SK-N-SH treated with all-trans-retinoic acid at 6 μM for 48 hours (cell line): Measurements from ENCODE around the gene WFDC1.

ENCODE experiments used
- ATAC-seq: fragments of 200-7000 bp; cut with Tn5 transposase; 3 replicates; pipeline ENCODE4 v1.9.1; 2020; ENCODE audit warnings: mild to moderate bottlenecking, moderate library complexity
- ARNTL ChIP-seq: fragments of 450-650 bp; formaldehyde crosslinking; IDR thresholded peaks from 2 replicates; pipeline ENCODE4 v1.5.0; 2020; ENCODE audit warnings: low read depth, mild to moderate bottlenecking, moderate library complexity, borderline replicate concordance
- BACH2 ChIP-seq: fragments of 250-450 bp; sonication (Bioruptor Pico); IDR thresholded peaks from 2 replicates; pipeline ENCODE4 v1.9.0; 2021; ENCODE audit warnings: mild to moderate bottlenecking, borderline replicate concordance
- CSDC2 ChIP-seq: fragments of 250-450 bp; sonication (Bioruptor Pico); IDR thresholded peaks from 2 replicates; pipeline ENCODE4 v1.5.0; 2020; ENCODE audit warnings: mild to moderate bottlenecking, moderate library complexity
- CSRNP3 ChIP-seq: fragments of 250-450 bp; sonication (Bioruptor Pico); IDR thresholded peaks from 2 replicates; pipeline ENCODE4 v1.5.1; 2021; ENCODE audit warnings: mild to moderate bottlenecking, moderate library complexity
- ESRRG ChIP-seq: fragments of 250-450 bp; sonication (Bioruptor Pico); IDR thresholded peaks from 2 replicates; pipeline ENCODE4 v1.6.1; 2021; ENCODE audit warnings: mild to moderate bottlenecking
- GLIS3 ChIP-seq: fragments of 250-450 bp; sonication (Bioruptor Pico); IDR thresholded peaks from 2 replicates; pipeline ENCODE4 v1.5.0; 2020; ENCODE audit warnings: mild to moderate bottlenecking, moderate library complexity
- ISL1 ChIP-seq: fragments of 250-450 bp; sonication (Bioruptor Pico); IDR thresholded peaks from 2 replicates; pipeline ENCODE4 v2.1.2; 2022; ENCODE audit warnings: mild to moderate bottlenecking, moderate library complexity
- OSR1 ChIP-seq: fragments of 250-450 bp; sonication (Bioruptor Pico); IDR thresholded peaks from 2 replicates; pipeline ENCODE4 v1.8.0; 2022; ENCODE audit warnings: moderate library complexity, mild to moderate bottlenecking, inconsistent platforms
- POU6F1 ChIP-seq: fragments of 250-450 bp; sonication (Bioruptor Pico); IDR thresholded peaks from 2 replicates; pipeline ENCODE4 v1.8.0; 2021; ENCODE audit warnings: low read depth, mild to moderate bottlenecking, moderate library complexity, borderline replicate concordance
- PPARA ChIP-seq: fragments of 250-450 bp; sonication (Bioruptor Pico); IDR thresholded peaks from 2 replicates; pipeline ENCODE4 v1.5.0; 2020; ENCODE audit warnings: mild to moderate bottlenecking, borderline replicate concordance
- RARB ChIP-seq: fragments of 250-450 bp; sonication (Bioruptor Pico); IDR thresholded peaks from 2 replicates; pipeline ENCODE4 v1.8.0; 2021; ENCODE audit warnings: mild to moderate bottlenecking, moderate library complexity
- SNAI2 ChIP-seq: fragments of 250-450 bp; sonication (Bioruptor Pico); IDR thresholded peaks from 2 replicates; pipeline ENCODE4 v1.5.0; 2020; ENCODE audit warnings: mild to moderate bottlenecking, moderate library complexity
- TCF4 ChIP-seq: fragments of 250-450 bp; sonication (Bioruptor Pico); IDR thresholded peaks from 2 replicates; pipeline ENCODE4 v1.8.0; 2021; ENCODE audit warnings: mild to moderate bottlenecking, moderate library complexity, borderline replicate concordance
- TOX ChIP-seq: fragments of 250-450 bp; sonication (Bioruptor Pico); IDR thresholded peaks from 2 replicates; pipeline ENCODE4 v1.8.0; 2021; ENCODE audit warnings: mild to moderate bottlenecking, moderate library complexity, borderline replicate concordance
- TSHZ2 ChIP-seq: fragments of 250-450 bp; sonication (Bioruptor Pico); IDR thresholded peaks from 2 replicates; pipeline ENCODE4 v1.5.0; 2020; ENCODE audit warnings: mild to moderate bottlenecking, moderate library complexity
- ZC3H10 ChIP-seq: fragments of 250-450 bp; sonication (Bioruptor Pico); IDR thresholded peaks from 2 replicates; pipeline ENCODE4 v1.5.1; 2021; ENCODE audit warnings: mild to moderate bottlenecking, moderate library complexity
- ZFP30 ChIP-seq: fragments of 450-650 bp; formaldehyde crosslinking; IDR thresholded peaks from 2 replicates; pipeline ENCODE4 v1.5.0; 2022; ENCODE audit warnings: mild to moderate bottlenecking, moderate library complexity
- ZNF565 ChIP-seq: fragments of 450-650 bp; formaldehyde crosslinking; conservative IDR thresholded peaks from 2 replicates; pipeline ENCODE4 v1.5.0; 2020; ENCODE audit warnings: low read depth, mild to moderate bottlenecking, moderate library complexity
- ZNF70 ChIP-seq: fragments of 450-650 bp; formaldehyde crosslinking; IDR thresholded peaks from 2 replicates; pipeline ENCODE4 v1.5.0; 2020; ENCODE audit warnings: mild to moderate bottlenecking, moderate library complexity
- ZNF8 ChIP-seq: fragments of 450-650 bp; formaldehyde crosslinking; IDR thresholded peaks from 2 replicates; pipeline ENCODE4 v1.5.0; 2020; ENCODE audit warnings: mild to moderate bottlenecking, moderate library complexity
- TF ChIP-seq, protein P1 (sequence below): fragments of 250-450 bp; sonication (Bioruptor Pico); IDR thresholded peaks from 2 replicates; pipeline ENCODE4 v1.8.0; 2020; ENCODE audit warnings: mild to moderate bottlenecking, moderate library complexity, borderline replicate concordance
- TF ChIP-seq, protein P2 (sequence below): fragments of 250-450 bp; sonication (Bioruptor Pico); IDR thresholded peaks from 2 replicates; pipeline ENCODE4 v1.5.1; 2020; ENCODE audit warnings: low read depth, mild to moderate bottlenecking, moderate library complexity

The WFDC1 gene

GRCh38 chr16:84286578-84287240, 8.0 kb upstream of the WFDC1 start:
- ATAC-seq = no peak
- TF ChIP-seq, protein P1, sequence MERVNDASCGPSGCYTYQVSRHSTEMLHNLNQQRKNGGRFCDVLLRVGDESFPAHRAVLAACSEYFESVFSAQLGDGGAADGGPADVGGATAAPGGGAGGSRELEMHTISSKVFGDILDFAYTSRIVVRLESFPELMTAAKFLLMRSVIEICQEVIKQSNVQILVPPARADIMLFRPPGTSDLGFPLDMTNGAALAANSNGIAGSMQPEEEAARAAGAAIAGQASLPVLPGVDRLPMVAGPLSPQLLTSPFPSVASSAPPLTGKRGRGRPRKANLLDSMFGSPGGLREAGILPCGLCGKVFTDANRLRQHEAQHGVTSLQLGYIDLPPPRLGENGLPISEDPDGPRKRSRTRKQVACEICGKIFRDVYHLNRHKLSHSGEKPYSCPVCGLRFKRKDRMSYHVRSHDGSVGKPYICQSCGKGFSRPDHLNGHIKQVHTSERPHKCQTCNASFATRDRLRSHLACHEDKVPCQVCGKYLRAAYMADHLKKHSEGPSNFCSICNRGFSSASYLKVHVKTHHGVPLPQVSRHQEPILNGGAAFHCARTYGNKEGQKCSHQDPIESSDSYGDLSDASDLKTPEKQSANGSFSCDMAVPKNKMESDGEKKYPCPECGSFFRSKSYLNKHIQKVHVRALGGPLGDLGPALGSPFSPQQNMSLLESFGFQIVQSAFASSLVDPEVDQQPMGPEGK = no peak
- TF ChIP-seq CSDC2 (CRISPR knock-in tag) (no peak), PPARA (CRISPR knock-in tag) (no peak), ARNTL (CRISPR knock-in tag) (no peak), ZNF8 (no peak), POU6F1 (CRISPR knock-in tag) (no peak), BACH2 (CRISPR knock-in tag) (no peak), TOX (CRISPR knock-in tag) (no peak), ZC3H10 (CRISPR knock-in tag) (no peak), ZFP30 (CRISPR knock-in tag) (no peak), ZNF565 (CRISPR knock-in tag) (no peak), TCF4 (no peak), RARB (CRISPR knock-in tag) (no peak)
- TF ChIP-seq, protein P2, sequence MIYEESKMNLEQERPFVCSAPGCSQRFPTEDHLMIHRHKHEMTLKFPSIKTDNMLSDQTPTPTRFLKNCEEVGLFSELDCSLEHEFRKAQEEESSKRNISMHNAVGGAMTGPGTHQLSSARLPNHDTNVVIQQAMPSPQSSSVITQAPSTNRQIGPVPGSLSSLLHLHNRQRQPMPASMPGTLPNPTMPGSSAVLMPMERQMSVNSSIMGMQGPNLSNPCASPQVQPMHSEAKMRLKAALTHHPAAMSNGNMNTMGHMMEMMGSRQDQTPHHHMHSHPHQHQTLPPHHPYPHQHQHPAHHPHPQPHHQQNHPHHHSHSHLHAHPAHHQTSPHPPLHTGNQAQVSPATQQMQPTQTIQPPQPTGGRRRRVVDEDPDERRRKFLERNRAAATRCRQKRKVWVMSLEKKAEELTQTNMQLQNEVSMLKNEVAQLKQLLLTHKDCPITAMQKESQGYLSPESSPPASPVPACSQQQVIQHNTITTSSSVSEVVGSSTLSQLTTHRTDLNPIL (CRISPR knock-in tag) = no peak

GRCh38 chr16:84288902-84289301, 5.8 kb upstream of the WFDC1 start:
- TF ChIP-seq ZC3H10 (CRISPR knock-in tag) (no peak), POU6F1 (CRISPR knock-in tag) (no peak), ESRRG (CRISPR knock-in tag) (no peak), ZNF8 (no peak), GLIS3 (CRISPR knock-in tag) (no peak), OSR1 (CRISPR knock-in tag) (no peak), BACH2 (CRISPR knock-in tag) (no peak), ZNF70 (no peak), ISL1 (CRISPR knock-in tag) (no peak), SNAI2 (CRISPR knock-in tag) (no peak), ZNF565 (CRISPR knock-in tag) (no peak), CSDC2 (CRISPR knock-in tag) (no peak), ARNTL (CRISPR knock-in tag) (no peak), TSHZ2 (CRISPR knock-in tag) (no peak), CSRNP3 (CRISPR knock-in tag) (no peak)
- TF ChIP-seq, protein P1 = no peak
- TF ChIP-seq, protein P2 (CRISPR knock-in tag) = no peak

More at GRCh38 chr16:84288902-84289301, 5.8 kb upstream of the WFDC1 start:
- no peak for ATAC-seq
